Activated CD8-positive, alpha-beta memory T cell treated with anti-CD3 and anti-CD28 coated beads for 36 hours (primary cell): ENCODE measurements around the gene ADAMTSL2. TPM values are rescaled to one million over a fixed set of nuclear protein-coding genes. Genes with fewer than 3 reads are reported as not detected.
"Not testable (repeated sequence)": the region's sequence is repeated elsewhere in the genome, so short reads cannot be mapped to it uniquely, and the experiment has no call there.

Source experiments
- CTCF ChIA-PET: fragments of 350-600 bp; sonication (Branson Sonifier 250); formaldehyde crosslinking; loops from one replicate; lab custom pipeline; 2021; ENCODE audit warnings: antibody characterized with exemption; lab: Charles Lee
- POLR2A ChIA-PET: fragments of 350-600 bp; sonication (Branson Sonifier 250); formaldehyde crosslinking; loops from one replicate; lab custom pipeline; 2021; ENCODE audit warnings: antibody characterized with exemption; lab: Charles Lee
- total RNA-seq, 2 experiments: library from RNA; stranded (reverse); gene quantifications; one replicate each; pipeline ENCODE4 v1.2.3, GENCODE V29; 2021

The ADAMTSL2 gene
- total RNA-seq, 2 experiments from 2014 or later, result 0.04 TPM; not detected in 1

- ChIA-PET CTCF (no interaction called here), POLR2A (no interaction called here)
Observed at GRCh38 chr9:133543772-133544467, 9.4 kb downstream of the ADAMTSL2 start.

- POLR2A ChIA-PET, result no interaction called here
Observed at GRCh38 chr9:133545494-133546286, 11.2 kb downstream of the ADAMTSL2 start.

GRCh38 chr9:133546287-133546680 is 11.8 kb downstream of the ADAMTSL2 start:
- POLR2A ChIA-PET, result no interaction called here
- CTCF ChIA-PET, result no interaction called here

More at GRCh38 chr9:133545494-133546286, 11.2 kb downstream of the ADAMTSL2 start:
- CTCF ChIA-PET, result no interaction called here

- CTCF ChIA-PET, result no interaction called here
- POLR2A ChIA-PET, result no interaction called here
Observed at GRCh38 chr9:133547116-133547515, 12.6 kb downstream of the ADAMTSL2 start.

GRCh38 chr9:133551446-133551845 is 16.9 kb downstream of the ADAMTSL2 start:
- CTCF ChIA-PET, result interaction anchor here (0.8 kb wide), 1 partner anchor 388 kb away, joined by 3 read pairs; no protein-coding TSS in a partner anchor
- POLR2A ChIA-PET, result no interaction called here

GRCh38 chr9:133552236-133552635 is 17.7 kb downstream of the ADAMTSL2 start:
- CTCF ChIA-PET, result no interaction called here
- POLR2A ChIA-PET, result no interaction called here

- ChIA-PET POLR2A (no interaction called here), CTCF (no interaction called here)
Observed at GRCh38 chr9:133553123-133553522, 18.6 kb downstream of the ADAMTSL2 start.

- ChIA-PET CTCF (no interaction called here), POLR2A (no interaction called here)
Observed at GRCh38 chr9:133553973-133554713, 19.6 kb downstream of the ADAMTSL2 start.

- ChIA-PET CTCF (no interaction called here), POLR2A (no interaction called here)
Observed at GRCh38 chr9:133554729-133555128, 20.2 kb downstream of the ADAMTSL2 start.

GRCh38 chr9:133556354-133556753 is 21.9 kb downstream of the ADAMTSL2 start:
- ChIA-PET CTCF (no interaction called here), POLR2A (no interaction called here)

GRCh38 chr9:133557581-133557980 is 23.1 kb downstream of the ADAMTSL2 start:
- ChIA-PET CTCF (interaction anchor here (1.2 kb wide), 1 partner anchor 32 kb away, joined by 3 read pairs; no protein-coding TSS in a partner anchor), POLR2A (no interaction called here)

GRCh38 chr9:133558191-133559126 is 24.0 kb downstream of the ADAMTSL2 start:
- ChIA-PET POLR2A (no interaction called here), CTCF (interaction anchor here (1.2 kb wide), 1 partner anchor 31 kb away, joined by 3 read pairs; no protein-coding TSS in a partner anchor)

- CTCF ChIA-PET, result no interaction called here
Observed at GRCh38 chr9:133560311-133560710, 25.8 kb downstream of the ADAMTSL2 start.

GRCh38 chr9:133560944-133561343 is 26.4 kb downstream of the ADAMTSL2 start:
- CTCF ChIA-PET, result no interaction called here
- POLR2A ChIA-PET, result no interaction called here

More at GRCh38 chr9:133560311-133560710, 25.8 kb downstream of the ADAMTSL2 start:
- POLR2A ChIA-PET, result no interaction called here

- ChIA-PET CTCF (no interaction called here), POLR2A (no interaction called here)
Observed at GRCh38 chr9:133561976-133562554, 27.6 kb downstream of the ADAMTSL2 start.

- POLR2A ChIA-PET, result no interaction called here
- CTCF ChIA-PET, result no interaction called here
Observed at GRCh38 chr9:133562611-133563290, 28.2 kb downstream of the ADAMTSL2 start.

- ChIA-PET CTCF (no interaction called here), POLR2A (no interaction called here)
Observed at GRCh38 chr9:133563291-133563796, 28.8 kb downstream of the ADAMTSL2 start.

- POLR2A ChIA-PET, CTCF ChIA-PET: not testable (repeated sequence)
Observed at GRCh38 chr9:133563814-133564213, 29.3 kb downstream of the ADAMTSL2 start.
